H1 (cell line): ENCODE data around the gene COG4. TPM values are rescaled to one million over a fixed set of nuclear protein-coding genes. Genes with fewer than 3 reads are reported as not detected.

ENCODE experiments used
- BACH1 ChIP-seq: IDR thresholded peaks from 2 replicates; pipeline ENCODE4 v1.6.1; 2012; ENCODE audit warnings: low read length, improper control_type of control experiment
- CREB1 ChIP-seq: IDR thresholded peaks from 2 replicates; pipeline ENCODE4 v1.6.1; 2012; ENCODE audit warnings: inconsistent platforms
- CTBP2 ChIP-seq: IDR thresholded peaks from 2 replicates; pipeline ENCODE4 v1.7.0; 2011; ENCODE audit warnings: borderline replicate concordance, mild to moderate bottlenecking, moderate library complexity, mixed read lengths, low read length; ENCODE audit not compliant: insufficient read depth, insufficient read length
- EP300 ChIP-seq, 2 experiments: IDR thresholded peaks; 1 replicate in 1 of 2; 2 replicates in 1 of 2; pipeline ENCODE4 v1.6.1; 2011 to 2012; ENCODE audit warnings: low read depth in 2 of 2, low read length in 2 of 2, mild to moderate bottlenecking in 2 of 2, borderline replicate concordance in 1 of 2, inconsistent platforms in 1 of 2, moderate library complexity in 1 of 2
- EZH2 ChIP-seq: fragments of 200-600 bp; sonication (generic); IDR thresholded peaks from 2 replicates; pipeline ENCODE4 v1.7.1; 2012; ENCODE audit warnings: low read depth, mild to moderate bottlenecking, moderate library complexity, low read length, inconsistent platforms; ENCODE audit not compliant: severe bottlenecking
- GABPA ChIP-seq: IDR thresholded peaks from 2 replicates; pipeline ENCODE4 v1.6.1; 2011; ENCODE audit warnings: mild to moderate bottlenecking, low read length, moderate library complexity, borderline replicate concordance; ENCODE audit not compliant: insufficient read depth
- HDAC2 ChIP-seq, 2 experiments: fragments of 300-600 bp in 1 of 2; sonication (generic) in 1 of 2; IDR thresholded peaks; 2 replicates each; pipeline ENCODE4 v1.6.1; 2011 to 2012; ENCODE audit warnings: low read depth in 2 of 2, low read length in 2 of 2, mild to moderate bottlenecking in 2 of 2, moderate library complexity in 2 of 2, borderline replicate concordance in 1 of 2, inconsistent platforms in 1 of 2
- HDAC6 ChIP-seq: IDR thresholded peaks from one replicate; pipeline ENCODE4 v1.7.1; 2012; ENCODE audit warnings: low read depth, mild to moderate bottlenecking, inconsistent platforms, low read length, moderate library complexity
- RBBP5 ChIP-seq: IDR thresholded peaks from 2 replicates; pipeline ENCODE4 v1.7.1; 2012; ENCODE audit warnings: low read depth, mild to moderate bottlenecking, inconsistent platforms, low read length, moderate library complexity, borderline replicate concordance
- SIX5 ChIP-seq: IDR thresholded peaks from 2 replicates; pipeline ENCODE4 v1.6.1; 2011; ENCODE audit warnings: mild to moderate bottlenecking, low read depth, low read length
- SP4 ChIP-seq: IDR thresholded peaks from 2 replicates; pipeline ENCODE4 v1.6.1; 2012; ENCODE audit warnings: low read length, inconsistent platforms
- SRF ChIP-seq: IDR thresholded peaks from 2 replicates; pipeline ENCODE4 v1.6.1; 2011; ENCODE audit warnings: mild to moderate bottlenecking, low read depth, low read length, moderate library complexity
- TCF12 ChIP-seq: IDR thresholded peaks from 2 replicates; pipeline ENCODE4 v1.6.1; 2011; ENCODE audit warnings: low read depth, mild to moderate bottlenecking, low read length
- ZNF274 ChIP-seq: IDR thresholded peaks from 2 replicates; pipeline ENCODE4 v1.7.0; 2012; ENCODE audit warnings: low read length, borderline replicate concordance; ENCODE audit errors: extremely low read depth
- polyA plus RNA-seq, 7 experiments: library from polyadenylated mRNA; depleted of rRNA in 3 of 7; stranded (reverse) in 5 of 7; unstranded in 2 of 7; fragments of >200 nt in 5 of 7; fragments of 200-250 nt in 2 of 7; gene quantifications; 1 replicate in 5 of 7; 2 replicates in 1 of 7; 4 replicates in 1 of 7; pipeline versions ENCODE4 v1.2.1 to v1.2.3, GENCODE V29; 2011 to 2013; ENCODE audit warnings: missing spikeins in 2 of 7, mixed read lengths in 2 of 7
- total RNA-seq: library from RNA; stranded (reverse); fragmentation: NEBNext Ultra II Directional; extraction: Animal tissue kit (Norgen Biotek cat#: 25700); gene quantifications from 2 replicates; pipeline ENCODE4 v1.2.1, GENCODE V29; 2021
- TF ChIP-seq, protein P1 (sequence below): IDR thresholded peaks from 2 replicates; pipeline ENCODE4 v1.6.1; 2012; ENCODE audit warnings: low read length, inconsistent platforms
- TF ChIP-seq, protein P2 (sequence below): IDR thresholded peaks from 2 replicates; pipeline ENCODE4 v1.6.1; 2011; ENCODE audit warnings: low read length, improper control_type of control experiment
- TF ChIP-seq, protein P3 (sequence below): IDR thresholded peaks from 2 replicates; pipeline ENCODE4 v1.6.1; 2012; ENCODE audit warnings: inconsistent platforms

The COG4 gene
- total and polyA plus RNA-seq, 2 of the 8 experiments (the other 6 are each of a cell fraction or from before 2014, with no cell fraction given): 46.1 to 50.2 TPM

DNA sequence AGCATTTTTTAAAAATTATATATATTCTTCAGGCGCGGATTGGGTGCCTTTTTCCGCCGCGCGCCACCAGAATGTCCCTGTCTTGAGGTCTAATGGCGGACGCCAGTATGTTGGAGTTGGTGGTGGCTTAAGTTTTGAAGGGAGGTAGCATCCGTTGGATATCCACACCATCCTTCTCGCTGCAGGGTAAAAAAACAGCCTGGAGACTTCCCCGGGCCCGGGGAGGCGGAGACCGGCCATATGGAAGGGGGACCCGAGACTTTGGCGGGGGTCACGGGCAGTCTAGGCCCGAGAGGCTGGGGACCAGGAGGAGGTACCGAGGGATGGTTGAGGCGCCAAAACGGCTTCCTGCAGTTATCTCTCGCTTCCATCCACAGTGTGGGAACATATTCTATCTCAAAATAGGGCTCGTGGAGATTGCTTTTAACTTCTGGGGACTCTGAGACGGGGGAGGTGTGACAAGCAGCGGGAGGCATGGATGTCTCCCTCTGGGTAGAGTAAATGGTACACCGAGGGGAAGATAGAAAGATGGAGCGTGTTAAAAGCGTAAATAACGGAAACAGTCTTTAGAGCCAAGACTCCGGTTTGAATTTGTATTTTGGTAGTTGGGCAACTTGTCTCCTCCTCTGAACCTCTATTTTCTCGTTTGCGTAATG, 517 bp upstream of the COG4 start, which contains the start of gene SF3B3 (continued):
- 0 out of 4 replicates have a peak, but pooled peaks of 1 of the 2 experiments have one; percentile 2 for TF ChIP-seq HDAC2 (IDR thresholded peaks at IDR 0.05; ENCODE audit: borderline replicate concordance in 1 of 2, low read depth in 2 of 2, low read length in 2 of 2)
- TF ChIP-seq, protein P1, sequence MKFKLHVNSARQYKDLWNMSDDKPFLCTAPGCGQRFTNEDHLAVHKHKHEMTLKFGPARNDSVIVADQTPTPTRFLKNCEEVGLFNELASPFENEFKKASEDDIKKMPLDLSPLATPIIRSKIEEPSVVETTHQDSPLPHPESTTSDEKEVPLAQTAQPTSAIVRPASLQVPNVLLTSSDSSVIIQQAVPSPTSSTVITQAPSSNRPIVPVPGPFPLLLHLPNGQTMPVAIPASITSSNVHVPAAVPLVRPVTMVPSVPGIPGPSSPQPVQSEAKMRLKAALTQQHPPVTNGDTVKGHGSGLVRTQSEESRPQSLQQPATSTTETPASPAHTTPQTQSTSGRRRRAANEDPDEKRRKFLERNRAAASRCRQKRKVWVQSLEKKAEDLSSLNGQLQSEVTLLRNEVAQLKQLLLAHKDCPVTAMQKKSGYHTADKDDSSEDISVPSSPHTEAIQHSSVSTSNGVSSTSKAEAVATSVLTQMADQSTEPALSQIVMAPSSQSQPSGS: no peak
- TF ChIP-seq SP4: no peak
- TF ChIP-seq, protein P2, sequence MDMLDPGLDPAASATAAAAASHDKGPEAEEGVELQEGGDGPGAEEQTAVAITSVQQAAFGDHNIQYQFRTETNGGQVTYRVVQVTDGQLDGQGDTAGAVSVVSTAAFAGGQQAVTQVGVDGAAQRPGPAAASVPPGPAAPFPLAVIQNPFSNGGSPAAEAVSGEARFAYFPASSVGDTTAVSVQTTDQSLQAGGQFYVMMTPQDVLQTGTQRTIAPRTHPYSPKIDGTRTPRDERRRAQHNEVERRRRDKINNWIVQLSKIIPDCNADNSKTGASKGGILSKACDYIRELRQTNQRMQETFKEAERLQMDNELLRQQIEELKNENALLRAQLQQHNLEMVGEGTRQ: no peak
- no peak for TF ChIP-seq ZNF274
- TF ChIP-seq SIX5: no peak
- no peak for TF ChIP-seq GABPA
- no peak for TF ChIP-seq CREB1
- TF ChIP-seq, protein P3, sequence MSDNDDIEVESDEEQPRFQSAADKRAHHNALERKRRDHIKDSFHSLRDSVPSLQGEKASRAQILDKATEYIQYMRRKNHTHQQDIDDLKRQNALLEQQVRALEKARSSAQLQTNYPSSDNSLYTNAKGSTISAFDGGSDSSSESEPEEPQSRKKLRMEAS: peak; percentile 81
- TF ChIP-seq SRF: no peak
- TF ChIP-seq CTBP2: no peak
- TF ChIP-seq HDAC6: no peak
- no peak for TF ChIP-seq EZH2
- TF ChIP-seq BACH1: no peak
- TF ChIP-seq EP300 (IDR thresholded peaks at IDR 0.05; ENCODE audit: borderline replicate concordance in 1 of 2, low read depth in 2 of 2, low read length in 2 of 2): no peak
- no peak for TF ChIP-seq TCF12
- TF ChIP-seq RBBP5: no peak
